ENCODE results near the gene KCNE4.

Gene KCNE4

GRCh38 chr2:223069465-223069864 is 17.5 kb downstream of the KCNE4 start:
- no peak overlapping the region for H3K27ac ChIP-seq
- no peak for TF ChIP-seq ZFX (IDR thresholded peaks at IDR 0.05)

GRCh38 chr2:223069988-223070387 is 18.0 kb downstream of the KCNE4 start:
- H3K27ac ChIP-seq = no peak overlapping the region
- TF ChIP-seq ZFX (IDR thresholded peaks at IDR 0.05) (no peak), CTCF (conservative IDR thresholded peaks at IDR 0.05) (no peak)

- TF ChIP-seq CTCF (conservative IDR thresholded peaks at IDR 0.05) (no peak), ZFX (IDR thresholded peaks at IDR 0.05) (no peak)
Observed at GRCh38 chr2:223071139-223071538, 19.1 kb downstream of the KCNE4 start.

GRCh38 chr2:223072826-223073225 is 20.8 kb downstream of the KCNE4 start:
- H3K27ac ChIP-seq = no peak overlapping the region
- TF ChIP-seq CTCF (conservative IDR thresholded peaks at IDR 0.05) = no peak
- TF ChIP-seq ZFX (IDR thresholded peaks at IDR 0.05) = no peak

More at GRCh38 chr2:223071139-223071538, 19.1 kb downstream of the KCNE4 start:
- no peak overlapping the region for H3K27ac ChIP-seq

GRCh38 chr2:223075301-223076270 is 23.6 kb downstream of the KCNE4 start:
- no peak overlapping the region for H3K27ac ChIP-seq

GRCh38 chr2:223076573-223076972 is 24.6 kb downstream of the KCNE4 start:
- H3K27ac ChIP-seq = no peak overlapping the region
- TF ChIP-seq ZFX (IDR thresholded peaks at IDR 0.05) = no peak
- TF ChIP-seq CTCF (conservative IDR thresholded peaks at IDR 0.05) = no peak

More at GRCh38 chr2:223075301-223076270, 23.6 kb downstream of the KCNE4 start:
- no peak for TF ChIP-seq ZFX (IDR thresholded peaks at IDR 0.05)
- TF ChIP-seq CTCF (conservative IDR thresholded peaks at IDR 0.05) = no peak

- TF ChIP-seq ZFX (IDR thresholded peaks at IDR 0.05) (no peak), CTCF (conservative IDR thresholded peaks at IDR 0.05) (no peak)
- no peak overlapping the region for H3K27ac ChIP-seq
Observed at GRCh38 chr2:223078482-223078881, 26.5 kb downstream of the KCNE4 start.

All from C4-2B (cell line).